Suppressor macrophage treated with lipopolysaccharide for 4 hours (primary cell): ENCODE measurements around the gene DGKH.
"Not testable (repeated sequence)": the region's sequence is repeated elsewhere in the genome, so short reads cannot be mapped to it uniquely, and the experiment has no call there.

ENCODE experiments used
- DNase-seq: peaks from one replicate; pipeline ENCODE4 v3.0.0-alpha.2; 2020

DGKH gene

GRCh38 chr13:42076309-42076713, 27.9 kb downstream of the DGKH start:
- DNase-seq = no peak

- no peak for DNase-seq
Measured at GRCh38 chr13:42078128-42078808, 29.8 kb downstream of the DGKH start.

DNA sequence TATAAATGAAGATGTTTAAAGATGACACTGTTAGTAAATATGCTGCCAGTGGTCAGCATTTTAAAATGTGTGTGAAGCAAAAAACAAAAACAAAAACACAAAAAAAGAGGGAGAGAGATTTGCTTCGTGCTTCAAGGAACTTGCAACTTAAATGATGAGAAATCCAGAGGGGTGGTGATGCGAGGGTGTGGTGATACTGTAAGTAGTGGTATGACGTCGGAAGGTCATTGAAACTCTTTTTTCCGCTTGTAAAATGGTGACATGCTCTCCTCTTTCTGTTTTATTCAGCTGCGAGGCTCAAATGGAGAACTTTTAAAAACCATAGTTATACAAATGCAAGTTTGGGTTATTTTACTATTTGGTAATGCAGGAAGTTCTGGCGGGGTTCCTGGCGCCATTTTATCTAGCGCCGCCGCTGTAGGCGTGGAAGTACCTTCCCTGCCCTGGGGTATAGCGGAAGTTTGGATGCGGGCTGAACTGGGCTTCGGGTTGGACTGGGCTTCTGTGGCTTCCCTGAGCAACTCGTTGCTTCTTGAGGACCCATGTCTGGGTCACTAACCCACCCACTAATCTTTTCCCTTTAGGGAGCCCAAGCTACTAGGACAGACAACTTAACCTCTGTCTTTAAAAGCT, 34.8 kb downstream of the DGKH start:
- no peak for DNase-seq

DNA sequence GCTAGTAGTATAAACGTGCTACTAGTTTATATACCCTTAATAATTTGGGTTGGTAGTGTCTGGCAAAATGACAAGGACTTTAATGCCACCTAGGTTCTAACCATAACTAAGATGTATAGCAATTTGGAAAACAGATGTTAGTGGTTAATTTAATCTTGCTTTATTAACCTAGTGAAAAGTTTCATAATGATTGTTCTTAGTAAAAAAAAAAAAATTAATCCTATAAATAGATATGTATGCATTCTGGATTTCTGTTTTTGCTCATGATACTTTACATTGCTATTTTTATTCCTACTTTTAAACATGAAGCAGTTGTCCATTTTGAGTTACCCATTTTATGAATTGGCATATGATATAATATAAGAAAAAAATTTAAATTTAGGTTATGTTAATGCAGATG, 36.3 kb downstream of the DGKH start:
- no peak for DNase-seq

- no peak for DNase-seq
Measured at GRCh38 chr13:42086582-42086981, 38.1 kb downstream of the DGKH start.

GRCh38 chr13:42094516-42095040, 46.1 kb downstream of the DGKH start:
- no peak for DNase-seq

- not testable (repeated sequence) for DNase-seq
Measured at GRCh38 chr13:42096222-42096621, 47.8 kb downstream of the DGKH start.

DNA sequence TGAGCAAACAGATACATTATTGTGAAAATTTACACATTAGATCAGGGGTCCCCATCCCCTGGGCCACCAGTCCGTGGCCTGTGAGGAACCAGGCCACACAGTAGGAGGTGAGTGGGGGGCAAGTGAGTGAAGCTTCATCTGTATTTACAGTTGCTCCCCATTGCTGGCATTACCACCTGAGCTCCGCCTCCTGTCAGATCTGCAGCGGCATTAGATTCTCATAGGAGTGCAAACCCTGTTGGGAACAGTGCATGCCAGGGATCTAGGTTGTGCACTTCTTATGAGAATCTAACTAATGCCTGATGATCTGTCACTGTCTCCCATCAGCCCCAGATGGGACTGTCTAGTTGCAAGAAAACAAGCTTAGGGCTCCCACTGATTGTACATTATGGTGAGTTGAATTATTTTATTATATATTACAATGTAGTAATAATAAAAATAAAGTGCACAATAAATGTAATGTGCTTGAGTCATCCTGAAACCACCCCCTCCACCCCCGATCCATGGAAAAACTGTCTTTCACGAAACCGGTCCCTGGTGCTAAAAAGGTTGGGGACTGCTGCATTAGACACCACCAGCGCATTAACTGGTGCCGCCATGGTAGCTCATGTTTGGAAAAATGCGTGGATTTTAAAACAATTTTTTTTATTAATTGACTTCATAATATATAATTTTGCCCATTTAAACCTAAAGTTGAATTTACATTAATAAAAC, 51.7 kb downstream of the DGKH start:
- no peak for DNase-seq

GRCh38 chr13:42100960-42101359, 52.5 kb downstream of the DGKH start:
- DNase-seq = no peak

- no peak for DNase-seq
Measured at GRCh38 chr13:42101821-42102585, 53.6 kb downstream of the DGKH start.

GRCh38 chr13:42102961-42103865, 54.8 kb downstream of the DGKH start:
- no peak for DNase-seq

- no peak for DNase-seq
Measured at GRCh38 chr13:42106998-42107397, 58.5 kb downstream of the DGKH start.

GRCh38 chr13:42107421-42107820, 59.0 kb downstream of the DGKH start:
- DNase-seq = no peak

GRCh38 chr13:42108217-42108616, 59.8 kb downstream of the DGKH start:
- no peak for DNase-seq

GRCh38 chr13:42109957-42110356, 61.5 kb downstream of the DGKH start:
- no peak for DNase-seq

DNA sequence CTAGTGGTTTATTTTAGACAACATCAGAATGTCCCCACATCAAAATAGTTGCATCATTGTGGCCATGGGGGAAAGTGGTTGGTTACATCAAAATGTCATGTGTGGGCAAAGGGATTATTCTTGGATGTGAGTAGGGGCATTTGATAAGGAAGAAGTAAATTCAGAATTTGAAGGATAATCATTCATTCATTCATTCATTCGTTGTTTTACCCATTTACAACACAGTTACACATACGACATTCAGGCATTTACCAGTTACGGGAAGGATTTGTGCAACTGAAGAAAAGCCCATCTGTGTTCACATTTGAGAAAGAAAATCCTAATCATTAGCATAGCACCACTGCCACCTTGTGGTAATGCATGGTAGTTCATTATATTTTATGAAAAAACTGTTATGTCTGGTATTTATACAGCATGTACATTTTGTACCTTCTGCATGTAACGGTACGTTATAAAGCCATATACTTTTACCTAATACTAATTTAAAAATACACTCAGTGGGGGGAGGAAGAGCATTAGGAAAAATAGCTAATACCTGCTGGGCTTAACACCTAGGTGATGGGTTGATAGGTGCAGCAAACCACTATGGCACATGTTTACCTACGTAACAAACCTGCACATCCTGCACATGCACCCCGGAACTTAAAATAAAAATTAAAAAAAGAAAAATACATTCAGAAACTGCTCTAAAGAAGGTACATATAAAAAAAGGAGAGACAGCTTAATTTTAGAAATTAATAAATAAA, 62.1 kb downstream of the DGKH start:
- DNase-seq = peak; percentile 86

GRCh38 chr13:42112864-42113263, 64.4 kb downstream of the DGKH start:
- DNase-seq = no peak

DNA sequence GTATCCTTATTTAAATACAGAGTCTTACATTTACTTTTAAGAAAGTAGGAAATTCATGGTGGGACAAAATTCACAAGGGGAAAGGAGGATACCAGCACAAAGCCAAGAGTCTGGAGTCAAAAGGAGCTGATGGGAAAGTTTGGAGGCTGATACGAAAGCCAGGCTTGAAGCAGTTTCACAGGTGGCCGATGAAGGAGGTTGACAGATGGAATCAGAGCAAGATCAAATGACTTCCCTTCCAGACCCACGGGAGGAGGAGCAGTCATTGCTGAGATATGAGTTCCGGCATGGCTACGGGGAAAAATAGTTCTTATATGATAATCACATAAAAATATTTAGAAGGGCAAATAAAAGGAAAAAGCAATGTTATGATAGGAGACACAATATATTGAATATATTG, 65.0 kb downstream of the DGKH start:
- DNase-seq = no peak

GRCh38 chr13:42114278-42114677, 65.8 kb downstream of the DGKH start:
- no peak for DNase-seq

GRCh38 chr13:42114912-42115311, 66.5 kb downstream of the DGKH start:
- DNase-seq = no peak

DNA sequence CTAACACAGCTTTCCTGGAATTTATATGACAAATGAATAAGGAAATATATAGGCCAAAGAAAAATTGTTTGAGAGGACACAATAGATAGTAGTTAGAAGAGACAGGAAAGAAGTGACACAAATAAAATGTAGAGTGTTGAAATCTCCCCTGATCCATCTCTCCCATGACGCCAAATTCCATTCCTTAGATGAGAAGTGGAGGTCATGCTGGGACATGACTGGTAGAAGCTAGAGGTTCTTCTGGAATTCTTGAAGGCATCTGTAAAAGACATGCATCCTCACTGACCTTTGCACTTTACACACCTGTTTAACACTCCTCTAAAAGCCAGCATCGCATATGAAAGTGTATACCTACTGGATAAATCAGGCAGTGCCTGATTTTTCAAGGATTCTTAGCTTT, 67.8 kb downstream of the DGKH start:
- DNase-seq = no peak
